Measurements from ENCODE around the gene SGCA.
A peak's percentile ranks its signal among the peaks of the same experiment; 100 is the strongest.

SGCA gene

DNA sequence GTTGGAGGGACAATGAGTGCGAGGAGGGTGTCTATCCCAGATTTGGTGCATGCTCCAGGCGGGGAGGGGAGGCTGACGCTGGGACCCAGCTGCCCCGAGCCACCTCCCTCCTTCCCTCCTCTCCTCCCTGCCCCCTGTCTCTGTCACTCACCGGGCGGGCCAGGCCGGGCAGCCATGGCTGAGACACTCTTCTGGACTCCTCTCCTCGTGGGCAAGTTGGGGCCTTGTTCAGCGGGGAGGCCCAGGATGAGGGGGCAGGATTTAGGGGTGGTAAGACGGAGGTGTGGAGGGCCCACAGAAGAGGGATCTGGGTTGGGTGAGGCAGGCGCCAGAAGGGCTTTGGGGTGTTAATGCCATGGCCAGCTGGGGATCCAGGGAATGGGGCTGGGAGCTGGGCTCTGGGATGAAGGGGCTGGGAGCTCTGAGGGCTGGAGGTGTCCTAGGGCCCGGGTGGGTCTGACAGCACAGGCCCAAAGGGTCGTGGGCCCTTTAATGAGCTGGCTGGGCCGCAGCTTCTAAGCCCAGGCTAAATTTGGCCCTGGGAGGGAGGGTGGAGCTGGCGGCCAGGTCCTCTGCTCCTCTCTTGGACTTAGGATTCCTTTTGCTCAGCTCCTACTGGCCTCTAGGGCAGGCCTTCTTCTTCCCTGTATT, at the start of gene SGCA:
Gene SGCA (plus strand): TSS at position 139 of the 651 bp plus-strand sequence. CDS start 36 bp downstream, at position 175.
- no peak for DNase-seq (ENCODE audit: extremely low read depth, insufficient read length)
- TF ChIP-seq, protein P1, sequence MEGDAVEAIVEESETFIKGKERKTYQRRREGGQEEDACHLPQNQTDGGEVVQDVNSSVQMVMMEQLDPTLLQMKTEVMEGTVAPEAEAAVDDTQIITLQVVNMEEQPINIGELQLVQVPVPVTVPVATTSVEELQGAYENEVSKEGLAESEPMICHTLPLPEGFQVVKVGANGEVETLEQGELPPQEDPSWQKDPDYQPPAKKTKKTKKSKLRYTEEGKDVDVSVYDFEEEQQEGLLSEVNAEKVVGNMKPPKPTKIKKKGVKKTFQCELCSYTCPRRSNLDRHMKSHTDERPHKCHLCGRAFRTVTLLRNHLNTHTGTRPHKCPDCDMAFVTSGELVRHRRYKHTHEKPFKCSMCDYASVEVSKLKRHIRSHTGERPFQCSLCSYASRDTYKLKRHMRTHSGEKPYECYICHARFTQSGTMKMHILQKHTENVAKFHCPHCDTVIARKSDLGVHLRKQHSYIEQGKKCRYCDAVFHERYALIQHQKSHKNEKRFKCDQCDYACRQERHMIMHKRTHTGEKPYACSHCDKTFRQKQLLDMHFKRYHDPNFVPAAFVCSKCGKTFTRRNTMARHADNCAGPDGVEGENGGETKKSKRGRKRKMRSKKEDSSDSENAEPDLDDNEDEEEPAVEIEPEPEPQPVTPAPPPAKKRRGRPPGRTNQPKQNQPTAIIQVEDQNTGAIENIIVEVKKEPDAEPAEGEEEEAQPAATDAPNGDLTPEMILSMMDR (IDR thresholded peaks at IDR 0.05; ENCODE audit: insufficient read depth, low read length, poor library complexity, severe bottlenecking) = no peak
- Histone ChIP-seq H3K27me3 (replicated peaks; ENCODE audit: control insufficient read depth, insufficient read depth, low read length) (no peaks in the 10 kb centered on the region), H3K4me3 (replicated peaks; ENCODE audit: low read depth, low read length) (no peak within 1 kb of the TSS), H3K36me3 (ENCODE audit: control insufficient read depth, insufficient read depth, low read length) (no peaks in the 10 kb centered on the region)

DNA sequence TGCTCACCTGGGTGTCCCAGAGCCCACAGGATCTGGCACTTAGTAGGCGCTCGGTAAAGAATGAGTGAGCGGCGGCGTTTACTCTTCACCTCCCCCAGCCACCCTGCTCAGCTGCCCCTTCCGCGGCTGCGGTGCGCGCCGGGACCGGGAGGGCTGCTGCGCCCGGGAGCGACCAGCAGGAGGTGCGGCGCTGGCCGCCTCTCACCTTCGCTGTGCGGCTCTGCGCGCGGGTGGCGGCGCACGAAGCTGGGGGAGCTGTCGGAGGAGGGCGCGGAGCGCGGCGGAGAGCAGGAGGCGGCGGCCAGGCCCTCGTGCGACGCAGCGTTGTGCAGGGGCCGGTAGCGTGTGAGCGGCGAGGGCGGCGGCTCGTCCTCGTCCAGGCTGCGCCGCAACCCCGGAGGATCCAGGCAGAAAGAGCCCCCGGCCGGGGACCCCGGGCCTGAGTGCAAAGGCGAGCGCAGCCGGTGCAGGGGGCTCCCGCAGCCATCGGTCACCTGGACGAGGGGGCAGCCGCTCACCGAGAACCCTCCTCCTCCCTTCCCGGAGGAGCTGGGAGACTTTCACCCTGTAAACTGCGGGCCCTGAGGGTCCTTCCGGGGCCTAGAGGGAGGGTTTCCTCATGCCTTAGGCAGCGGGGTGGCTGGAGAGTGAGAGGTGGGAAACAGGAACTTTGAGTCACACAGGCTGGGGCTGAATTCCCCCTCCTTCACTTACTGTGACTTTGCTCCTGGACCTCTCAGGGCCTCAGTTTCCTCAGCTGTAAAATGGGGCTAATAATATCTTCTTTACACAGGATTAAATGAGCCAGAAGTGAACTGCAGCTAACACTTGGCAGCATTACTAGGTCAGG, 48.4 kb upstream of the SGCA start:
- Histone ChIP-seq H3K4me3 (replicated peaks; ENCODE audit: low read depth, low read length) (no peak overlapping the region), H3K27me3 (replicated peaks; ENCODE audit: control insufficient read depth, insufficient read depth, low read length) (no peaks in the 10 kb centered on the region; the same call in none of the 2 replicates), H3K36me3 (ENCODE audit: control insufficient read depth, insufficient read depth, low read length) (no peaks in the 10 kb centered on the region)
- TF ChIP-seq, protein P1 (IDR thresholded peaks at IDR 0.05; ENCODE audit: insufficient read depth, low read length, poor library complexity, severe bottlenecking) = peak; percentile 39
- peak; percentile 75 for DNase-seq (ENCODE audit: extremely low read depth, insufficient read length)

DNA sequence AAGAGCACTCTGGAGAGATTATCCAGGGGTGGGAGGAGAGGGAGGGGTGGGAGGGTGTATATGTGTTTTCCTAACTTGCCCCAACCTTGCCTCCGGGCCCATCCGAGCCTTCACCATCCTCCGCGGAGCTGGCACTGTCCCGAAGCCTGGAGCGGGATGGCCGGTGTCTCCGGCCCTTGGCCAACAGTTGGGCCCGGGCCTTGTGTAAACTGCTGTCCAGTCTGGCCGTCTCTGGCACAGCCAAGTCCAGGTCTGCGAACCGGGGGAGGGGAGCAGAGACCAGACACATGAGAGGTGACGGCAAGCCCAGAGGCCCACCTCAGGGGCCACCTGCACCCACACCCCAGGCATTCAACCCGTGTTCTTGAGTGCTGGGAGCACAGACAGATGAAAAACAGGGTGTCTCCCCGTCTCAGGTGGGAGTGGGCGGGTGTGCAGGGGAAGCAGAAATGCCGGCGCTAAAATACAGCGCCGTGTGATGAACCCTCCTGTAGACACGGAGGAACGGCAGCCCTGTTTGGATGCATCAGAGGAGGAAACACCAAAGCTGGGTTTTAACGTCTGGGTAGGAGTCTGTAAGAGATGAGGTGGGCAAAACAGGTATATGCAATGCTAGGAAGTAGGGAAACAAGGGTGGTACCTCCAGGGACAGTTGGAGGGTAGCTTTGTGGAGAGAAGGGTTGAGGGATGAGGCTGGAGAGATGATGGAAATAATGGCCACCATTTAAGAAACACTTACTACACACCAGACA, 47.6 kb upstream of the SGCA start:
- TF ChIP-seq, protein P1 (IDR thresholded peaks at IDR 0.05; ENCODE audit: insufficient read depth, low read length, poor library complexity, severe bottlenecking) = no peak
- H3K4me3 ChIP-seq (replicated peaks; ENCODE audit: low read depth, low read length) = no peak overlapping the region
- H3K36me3 ChIP-seq (ENCODE audit: control insufficient read depth, insufficient read depth, low read length) = no peaks in the 10 kb centered on the region
- DNase-seq (ENCODE audit: extremely low read depth, insufficient read length) = no peak
- no peaks in the 10 kb centered on the region; the same call in none of the 2 replicates for H3K27me3 ChIP-seq (replicated peaks; ENCODE audit: control insufficient read depth, insufficient read depth, low read length)

DNA sequence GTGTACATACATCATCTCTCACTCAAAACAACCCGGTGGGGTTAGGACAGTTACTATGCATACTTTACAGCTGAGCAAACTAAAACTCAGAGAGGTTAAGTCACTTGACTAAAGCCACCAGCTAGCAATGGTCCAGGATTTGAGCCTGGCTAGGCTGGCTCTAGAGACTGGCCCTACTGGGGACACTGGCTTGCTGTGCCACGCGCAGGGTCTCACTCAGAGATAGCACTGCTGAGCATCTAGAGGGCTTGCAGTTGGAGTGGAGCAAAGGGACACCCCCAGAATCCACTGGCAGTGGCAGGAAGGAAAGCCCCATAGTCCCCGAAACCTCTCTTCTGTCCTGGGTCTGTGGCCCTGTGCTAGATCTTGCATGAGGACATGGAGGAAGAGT, 47.0 kb upstream of the SGCA start:
- H3K27me3 ChIP-seq (replicated peaks; ENCODE audit: control insufficient read depth, insufficient read depth, low read length) = no peaks in the 10 kb centered on the region; the same call in none of the 2 replicates
- TF ChIP-seq, protein P1 (IDR thresholded peaks at IDR 0.05; ENCODE audit: insufficient read depth, low read length, poor library complexity, severe bottlenecking) = no peak

DNA sequence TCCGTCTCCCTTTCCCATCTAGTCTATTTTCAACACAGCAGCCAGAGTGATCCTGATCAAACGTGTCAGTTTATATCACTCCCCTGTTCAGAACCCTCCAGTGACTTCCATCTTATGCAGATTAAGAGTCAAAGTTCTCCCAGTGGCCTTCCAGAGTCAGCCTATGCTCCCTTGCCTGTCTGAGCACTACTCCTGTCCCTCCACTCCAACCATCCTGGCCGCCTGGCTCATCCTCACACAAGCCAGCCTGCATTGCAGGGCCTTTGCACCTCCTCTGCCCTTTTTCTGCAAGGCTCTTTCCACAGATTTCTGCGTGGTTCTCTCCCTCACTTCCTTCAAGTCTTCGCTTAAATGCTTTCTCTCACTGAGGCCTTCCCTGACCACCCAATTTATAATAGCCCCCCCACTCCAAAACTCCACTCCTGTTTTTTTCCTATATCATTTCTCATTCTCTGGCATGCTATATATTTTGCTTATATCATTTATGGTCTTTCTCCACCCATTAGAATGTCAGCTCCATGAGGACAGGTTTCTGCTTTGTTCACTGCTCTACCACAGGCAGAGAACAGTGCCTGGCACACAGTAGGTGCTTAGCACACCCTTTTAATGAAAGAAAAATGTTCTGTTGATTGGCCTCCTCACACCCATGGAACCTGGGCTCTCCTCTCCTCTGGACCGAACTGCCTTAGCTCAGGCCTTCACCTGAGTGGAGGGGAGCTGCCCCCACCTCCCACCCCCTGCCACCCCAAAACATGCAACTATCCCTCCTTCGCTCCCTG, 45.1 kb upstream of the SGCA start:
- Histone ChIP-seq H3K27me3 (replicated peaks; ENCODE audit: control insufficient read depth, insufficient read depth, low read length) (no peaks in the 10 kb centered on the region; the same call in none of the 2 replicates), H3K4me3 (replicated peaks; ENCODE audit: low read depth, low read length) (no peak overlapping the region), H3K36me3 (ENCODE audit: control insufficient read depth, insufficient read depth, low read length) (no peaks in the 10 kb centered on the region)
- no peak for DNase-seq (ENCODE audit: extremely low read depth, insufficient read length)
- TF ChIP-seq, protein P1 (IDR thresholded peaks at IDR 0.05; ENCODE audit: insufficient read depth, low read length, poor library complexity, severe bottlenecking) = no peak

More for the DNA sequence above, 47.0 kb upstream of the SGCA start:
- no peak overlapping the region for H3K4me3 ChIP-seq (replicated peaks; ENCODE audit: low read depth, low read length)
- DNase-seq (ENCODE audit: extremely low read depth, insufficient read length) = no peak
- H3K36me3 ChIP-seq (ENCODE audit: control insufficient read depth, insufficient read depth, low read length) = no peaks in the 10 kb centered on the region
